ENCODE results near the gene GLIPR2.

GLIPR2 gene

GRCh38 chr9:36154331-36154952 lies 17.9 kb downstream of the GLIPR2 start:
- Histone ChIP-seq H2AK5ac (ENCODE audit: low read length, severe bottlenecking) (no peak overlapping the region), H3K79me1 (replicated peaks; ENCODE audit: low read length, poor library complexity, severe bottlenecking) (peaks cover 2% of the 10 kb centered on the region), H2BK5ac (ENCODE audit: low read depth, low read length, poor library complexity, severe bottlenecking) (no peak overlapping the region), H3K14ac (ENCODE audit: low read length in 2 of 2) (no peak overlapping the region), H2BK120ac (ENCODE audit: low read depth, low read length) (peak overlapping the region; percentile 42), H4K91ac (ENCODE audit: low read length) (peak overlapping the region; percentile 18), H3K4me3 (ENCODE audit: insufficient read depth in 1 of 2, low read depth in 1 of 2, low read length in 2 of 2) (peak overlapping the region in 1 of 2 experiments; percentile 4), H3K9ac (ENCODE audit: low read length) (peak overlapping the region; percentile 86), H3K27me3 (ENCODE audit: control insufficient read depth in 1 of 2, insufficient read depth in 1 of 2, low read length in 2 of 2) (no peaks in the 10 kb centered on the region), H3K9me3 (ENCODE audit: control insufficient read depth, low read length) (peaks cover 3% of the 10 kb centered on the region), H4K8ac (ENCODE audit: low read length) (peak overlapping the region; percentile 35), H2BK15ac (ENCODE audit: low read depth, poor library complexity, severe bottlenecking) (peak overlapping the region; percentile 12), H3K27ac (ENCODE audit: low read length, poor library complexity, severe bottlenecking) (peak overlapping the region; percentile 44), H3K36me3 (ENCODE audit: control insufficient read depth in 1 of 2, insufficient read depth in 2 of 2, low read depth in 1 of 2, low read length in 2 of 2) (peaks cover 10 to 23% of the 10 kb centered on the region in 2 experiments), H3K23ac (ENCODE audit: low read length in 2 of 2) (no peak overlapping the region), H3K4me2 (ENCODE audit: low read length, poor library complexity, severe bottlenecking) (no peak overlapping the region), H3K18ac (ENCODE audit: low read depth in 1 of 2, low read length in 2 of 2) (peak overlapping the region in 1 of 2 experiments; percentile 26), H3K4me1 (ENCODE audit: control insufficient read depth, insufficient read depth, low read depth, low read length) (peaks cover 24% of the 10 kb centered on the region), H2BK12ac (ENCODE audit: low read length in 2 of 2) (no peak overlapping the region), H2AFZ (ENCODE audit: low read depth, low read length) (peak overlapping the region; percentile 7), H3K4ac (ENCODE audit: low read depth in 1 of 2, low read length in 2 of 2) (peak overlapping the region; percentile 1 to 67)
- 8% methylated on average over 9 of the region's 11 CpGs for WGBS
- peak; percentile 96 for DNase-seq

- Histone ChIP-seq H2BK12ac (ENCODE audit: low read length in 2 of 2) (no peak overlapping the region), H4K8ac (ENCODE audit: low read length) (no peak overlapping the region), H2BK5ac (ENCODE audit: low read depth, low read length, poor library complexity, severe bottlenecking) (no peak overlapping the region), H3K23ac (ENCODE audit: low read length in 2 of 2) (no peak overlapping the region), H2BK120ac (ENCODE audit: low read depth, low read length) (no peak overlapping the region), H3K18ac (ENCODE audit: low read depth in 1 of 2, low read length in 2 of 2) (no peak overlapping the region), H2AK5ac (ENCODE audit: low read length, severe bottlenecking) (no peak overlapping the region), H3K27ac (ENCODE audit: low read length, poor library complexity, severe bottlenecking) (no peak overlapping the region), H2BK15ac (ENCODE audit: low read depth, poor library complexity, severe bottlenecking) (no peak overlapping the region), H3K9me3 (ENCODE audit: control insufficient read depth, low read length) (peaks cover 3% of the 10 kb centered on the region), H3K36me3 (ENCODE audit: control insufficient read depth in 1 of 2, insufficient read depth in 2 of 2, low read depth in 1 of 2, low read length in 2 of 2) (peaks cover 10 to 13% of the 10 kb centered on the region in 2 experiments), H3K79me1 (replicated peaks; ENCODE audit: low read length, poor library complexity, severe bottlenecking) (peaks cover 2% of the 10 kb centered on the region), H4K91ac (ENCODE audit: low read length) (no peak overlapping the region), H3K4me3 (ENCODE audit: insufficient read depth in 1 of 2, low read depth in 1 of 2, low read length in 2 of 2) (no peak overlapping the region), H3K27me3 (ENCODE audit: control insufficient read depth in 1 of 2, insufficient read depth in 1 of 2, low read length in 2 of 2) (no peaks in the 10 kb centered on the region), H2AFZ (ENCODE audit: low read depth, low read length) (no peak overlapping the region), H3K14ac (ENCODE audit: low read length in 2 of 2) (no peak overlapping the region), H3K4ac (ENCODE audit: low read depth in 1 of 2, low read length in 2 of 2) (no peak overlapping the region), H3K9ac (ENCODE audit: low read length) (no peak overlapping the region), H3K4me2 (ENCODE audit: low read length, poor library complexity, severe bottlenecking) (no peak overlapping the region), H3K4me1 (ENCODE audit: control insufficient read depth, insufficient read depth, low read depth, low read length) (peaks cover 15% of the 10 kb centered on the region)
- no peak for DNase-seq
- 97% methylated on average over 3 of the region's 6 CpGs for whole genome bisulfite sequencing
These were observed 19.6 kb downstream of the GLIPR2 start for GRCh38 chr9:36156116-36156515.

GRCh38 chr9:36158122-36158521 lies 21.6 kb downstream of the GLIPR2 start:
- no peaks in the 10 kb centered on the region for H3K27me3 ChIP-seq (ENCODE audit: control insufficient read depth in 1 of 2, insufficient read depth in 1 of 2, low read length in 2 of 2)
- no peak overlapping the region for H3K4me3 ChIP-seq (ENCODE audit: insufficient read depth in 1 of 2, low read depth in 1 of 2, low read length in 2 of 2)
- H3K14ac ChIP-seq (ENCODE audit: low read length in 2 of 2): no peak overlapping the region
- H3K79me1 ChIP-seq (replicated peaks; ENCODE audit: low read length, poor library complexity, severe bottlenecking): no peaks in the 10 kb centered on the region
- H2AK5ac ChIP-seq (ENCODE audit: low read length, severe bottlenecking): no peak overlapping the region
- peaks cover 3% of the 10 kb centered on the region for H3K9me3 ChIP-seq (ENCODE audit: control insufficient read depth, low read length)
- 100% methylated on average over 2 of the region's 2 CpGs for WGBS
- H3K36me3 ChIP-seq (ENCODE audit: control insufficient read depth in 1 of 2, insufficient read depth in 2 of 2, low read depth in 1 of 2, low read length in 2 of 2): peaks cover 3 to 10% of the 10 kb centered on the region in 2 experiments
- no peak overlapping the region for H2BK15ac ChIP-seq (ENCODE audit: low read depth, poor library complexity, severe bottlenecking)
- H3K4me2 ChIP-seq (ENCODE audit: low read length, poor library complexity, severe bottlenecking): no peak overlapping the region
- H3K4me1 ChIP-seq (ENCODE audit: control insufficient read depth, insufficient read depth, low read depth, low read length): peaks cover 17% of the 10 kb centered on the region
- H3K27ac ChIP-seq (ENCODE audit: low read length, poor library complexity, severe bottlenecking): no peak overlapping the region
- DNase-seq: no peak
- no peak overlapping the region for H2AFZ ChIP-seq (ENCODE audit: low read depth, low read length)
- peak overlapping the region; percentile 65 for H3K9ac ChIP-seq (ENCODE audit: low read length)
- no peak overlapping the region for H4K91ac ChIP-seq (ENCODE audit: low read length)
- no peak overlapping the region for H2BK5ac ChIP-seq (ENCODE audit: low read depth, low read length, poor library complexity, severe bottlenecking)
- no peak overlapping the region for H3K23ac ChIP-seq (ENCODE audit: low read length in 2 of 2)
- H3K4ac ChIP-seq (ENCODE audit: low read depth in 1 of 2, low read length in 2 of 2): no peak overlapping the region
- no peak overlapping the region for H2BK120ac ChIP-seq (ENCODE audit: low read depth, low read length)
- no peak overlapping the region for H2BK12ac ChIP-seq (ENCODE audit: low read length in 2 of 2)
- H3K18ac ChIP-seq (ENCODE audit: low read depth in 1 of 2, low read length in 2 of 2): no peak overlapping the region
- no peak overlapping the region for H4K8ac ChIP-seq (ENCODE audit: low read length)

GRCh38 chr9:36158917-36159316 lies 22.4 kb downstream of the GLIPR2 start:
- Histone ChIP-seq H3K18ac (ENCODE audit: low read depth in 1 of 2, low read length in 2 of 2) (no peak overlapping the region), H2BK120ac (ENCODE audit: low read depth, low read length) (no peak overlapping the region), H2BK15ac (ENCODE audit: low read depth, poor library complexity, severe bottlenecking) (no peak overlapping the region), H3K79me1 (replicated peaks; ENCODE audit: low read length, poor library complexity, severe bottlenecking) (no peaks in the 10 kb centered on the region), H3K9ac (ENCODE audit: low read length) (peak overlapping the region; percentile 65), H3K14ac (ENCODE audit: low read length in 2 of 2) (no peak overlapping the region), H2AFZ (ENCODE audit: low read depth, low read length) (no peak overlapping the region), H2BK5ac (ENCODE audit: low read depth, low read length, poor library complexity, severe bottlenecking) (no peak overlapping the region), H2BK12ac (ENCODE audit: low read length in 2 of 2) (no peak overlapping the region), H4K8ac (ENCODE audit: low read length) (peak overlapping the region; percentile 12), H2AK5ac (ENCODE audit: low read length, severe bottlenecking) (no peak overlapping the region), H3K36me3 (ENCODE audit: control insufficient read depth in 1 of 2, insufficient read depth in 2 of 2, low read depth in 1 of 2, low read length in 2 of 2) (peaks cover 3 to 10% of the 10 kb centered on the region in 2 experiments), H3K4me1 (ENCODE audit: control insufficient read depth, insufficient read depth, low read depth, low read length) (peaks cover 22% of the 10 kb centered on the region), H3K27ac (ENCODE audit: low read length, poor library complexity, severe bottlenecking) (no peak overlapping the region), H4K91ac (ENCODE audit: low read length) (no peak overlapping the region), H3K9me3 (ENCODE audit: control insufficient read depth, low read length) (peaks cover 3% of the 10 kb centered on the region), H3K4ac (ENCODE audit: low read depth in 1 of 2, low read length in 2 of 2) (no peak overlapping the region), H3K4me3 (ENCODE audit: insufficient read depth in 1 of 2, low read depth in 1 of 2, low read length in 2 of 2) (no peak overlapping the region), H3K4me2 (ENCODE audit: low read length, poor library complexity, severe bottlenecking) (no peak overlapping the region), H3K27me3 (ENCODE audit: control insufficient read depth in 1 of 2, insufficient read depth in 1 of 2, low read length in 2 of 2) (no peaks in the 10 kb centered on the region), H3K23ac (ENCODE audit: low read length in 2 of 2) (no peak overlapping the region)
- 71% methylated on average over 6 of the region's 7 CpGs for WGBS
- DNase-seq: no peak
